GM18909 (cell line): Measurements from ENCODE around the gene PTPRN2.
"Not testable (repeated sequence)": the region's sequence is repeated elsewhere in the genome, so short reads cannot be mapped to it uniquely, and the experiment has no call there.

Source experiments
- ATAC-seq: cut with Tn5 transposase; IDR thresholded peaks from one replicate; pipeline ENCODE4 v1.9.1; 2021; ENCODE audit warnings: mild to moderate bottlenecking; ENCODE audit not compliant: unreplicated experiment, poor library complexity

PTPRN2 gene

GRCh38 chr7:157951300-157952049 is 636.1 kb downstream of the PTPRN2 start:
- no peak for ATAC-seq

GRCh38 chr7:157949711-157950110 is 637.9 kb downstream of the PTPRN2 start:
- no peak for ATAC-seq

- ATAC-seq: no peak
Measured at GRCh38 chr7:157947504-157947903, 640.1 kb downstream of the PTPRN2 start.

GRCh38 chr7:157946398-157947060 is 641.1 kb downstream of the PTPRN2 start:
- ATAC-seq: no peak

- no peak for ATAC-seq
Measured at GRCh38 chr7:157945401-157945800, 642.2 kb downstream of the PTPRN2 start.

- ATAC-seq: no peak
Measured at GRCh38 chr7:157944734-157945291, 642.8 kb downstream of the PTPRN2 start.

- ATAC-seq: no peak
Measured at GRCh38 chr7:157944051-157944450, 643.6 kb downstream of the PTPRN2 start.

GRCh38 chr7:157943561-157943960 is 644.1 kb downstream of the PTPRN2 start:
- no peak for ATAC-seq

GRCh38 chr7:157941210-157941609 is 646.4 kb downstream of the PTPRN2 start:
- no peak for ATAC-seq

- ATAC-seq: no peak
Measured at GRCh38 chr7:157940497-157940896, 647.1 kb downstream of the PTPRN2 start.

GRCh38 chr7:157938211-157938610 is 649.4 kb downstream of the PTPRN2 start:
- ATAC-seq: no peak

GRCh38 chr7:157937406-157937805 is 650.2 kb downstream of the PTPRN2 start:
- no peak for ATAC-seq

GRCh38 chr7:157936976-157937375 is 650.6 kb downstream of the PTPRN2 start:
- no peak for ATAC-seq

GRCh38 chr7:157935721-157936120 is 651.9 kb downstream of the PTPRN2 start:
- ATAC-seq: not testable (repeated sequence)

- not testable (repeated sequence) for ATAC-seq
Measured at GRCh38 chr7:157933219-157934155, 654.1 kb downstream of the PTPRN2 start.

- ATAC-seq: no peak
Measured at GRCh38 chr7:157932498-157933218, 655.0 kb downstream of the PTPRN2 start.

- ATAC-seq: no peak
Measured at GRCh38 chr7:157930926-157931466, 656.6 kb downstream of the PTPRN2 start.

- ATAC-seq: no peak
Measured at GRCh38 chr7:157930441-157930840, 657.2 kb downstream of the PTPRN2 start.

GRCh38 chr7:157929671-157930070 is 658.0 kb downstream of the PTPRN2 start:
- ATAC-seq: no peak
